HG02840 (cell line): ENCODE measurements around the gene MAGI1.
"Not testable (repeated sequence)": the region's sequence is repeated elsewhere in the genome, so short reads cannot be mapped to it uniquely, and the experiment has no call there.

Experiments used
- ATAC-seq: cut with Tn5 transposase; IDR thresholded peaks from one replicate; pipeline ENCODE4 v1.9.1; 2021; ENCODE audit warnings: mild to moderate bottlenecking, moderate library complexity, moderate number of reproducible peaks; ENCODE audit not compliant: unreplicated experiment, low FRiP score

MAGI1 gene

DNA sequence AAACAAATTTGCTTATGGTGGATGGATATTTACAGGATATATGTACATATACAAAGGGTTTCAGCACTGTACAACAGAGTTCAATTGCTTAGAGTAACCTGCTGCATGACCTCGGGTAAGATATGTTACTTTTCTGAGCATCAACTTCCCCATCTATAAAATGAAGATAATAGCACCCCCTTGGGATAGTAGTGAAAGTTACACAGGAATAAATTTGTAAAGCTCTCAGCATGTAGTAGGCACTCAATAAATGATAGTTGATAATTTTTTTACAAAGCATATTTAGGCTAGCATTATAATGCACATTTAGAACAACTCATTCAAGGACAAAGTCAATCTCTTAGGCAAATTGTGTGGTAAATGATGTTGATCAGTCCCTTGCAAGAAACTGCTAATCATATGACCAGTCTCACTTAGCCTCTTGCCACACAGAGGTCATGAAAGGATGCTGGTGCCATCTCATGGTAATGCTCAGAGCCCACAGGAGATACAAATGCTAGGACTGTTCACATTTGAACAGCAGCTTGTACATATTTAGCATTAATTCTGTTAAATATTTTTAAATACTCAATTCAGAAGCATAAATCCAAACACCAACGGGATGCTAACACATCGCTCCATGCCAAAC lies 123.9 kb downstream of the MAGI1 start:
- no peak for ATAC-seq

GRCh38 chr3:65914032-65914739 lies 124.5 kb downstream of the MAGI1 start:
- no peak for ATAC-seq

DNA sequence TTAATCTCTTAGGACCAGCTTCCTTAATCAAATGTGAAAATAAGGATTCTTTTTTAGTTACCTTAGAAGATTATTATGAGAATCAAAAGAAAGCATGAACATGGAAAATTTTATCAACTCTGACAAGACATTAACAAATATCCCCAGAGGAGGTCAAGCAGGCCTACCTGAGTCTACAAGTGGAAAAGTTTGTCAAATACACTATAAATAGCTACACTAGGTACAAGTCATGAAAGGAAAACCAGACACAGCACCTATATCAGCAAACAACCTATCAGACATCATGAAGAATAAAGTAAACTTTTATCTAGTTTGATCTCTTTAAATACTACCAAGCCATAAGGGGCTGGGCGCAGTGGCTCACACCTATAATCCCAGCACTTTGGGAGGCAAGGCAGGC lies 126.1 kb downstream of the MAGI1 start:
- ATAC-seq = no peak

GRCh38 chr3:65908588-65908987 lies 130.1 kb downstream of the MAGI1 start:
- no peak for ATAC-seq

- no peak for ATAC-seq
Measured at GRCh38 chr3:65907232-65908130, 131.2 kb downstream of the MAGI1 start.

DNA sequence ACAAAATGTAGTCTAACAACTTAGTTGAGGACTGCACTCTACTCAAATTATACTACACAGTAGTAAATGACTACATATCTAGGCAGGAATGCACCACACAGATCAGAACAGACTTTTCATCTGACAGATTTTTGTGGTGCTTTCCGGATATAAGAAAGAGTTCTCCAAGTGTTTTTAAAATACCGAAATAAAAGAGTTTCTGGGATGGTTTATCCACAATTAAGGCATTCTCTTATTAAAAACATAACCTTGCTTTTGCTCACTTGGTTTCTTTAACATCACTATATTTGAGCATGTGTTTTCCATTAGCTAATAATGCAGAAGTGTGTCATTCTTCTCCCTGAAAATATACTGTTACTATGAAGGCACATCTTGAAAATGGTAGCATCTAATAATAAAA lies 132.9 kb downstream of the MAGI1 start:
- no peak for ATAC-seq

DNA sequence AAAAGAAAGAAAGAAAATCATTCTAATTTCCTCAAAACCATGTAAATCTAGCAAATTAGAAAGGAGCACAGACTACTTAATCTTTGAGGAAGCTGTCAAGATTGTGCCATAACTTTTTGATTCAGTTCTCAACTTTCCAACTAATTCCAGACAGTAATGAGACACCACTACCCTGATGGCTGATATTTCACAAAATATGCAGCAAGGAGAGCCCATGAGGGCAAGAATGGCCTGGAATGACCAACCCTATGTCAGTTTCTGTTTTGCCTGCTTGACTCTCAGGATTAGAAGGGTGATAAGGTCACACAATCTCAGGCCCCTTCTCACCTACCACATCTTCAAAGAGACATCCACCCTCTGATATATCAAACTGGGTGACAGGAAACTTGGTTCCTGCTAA lies 134.7 kb downstream of the MAGI1 start:
- ATAC-seq = no peak

DNA sequence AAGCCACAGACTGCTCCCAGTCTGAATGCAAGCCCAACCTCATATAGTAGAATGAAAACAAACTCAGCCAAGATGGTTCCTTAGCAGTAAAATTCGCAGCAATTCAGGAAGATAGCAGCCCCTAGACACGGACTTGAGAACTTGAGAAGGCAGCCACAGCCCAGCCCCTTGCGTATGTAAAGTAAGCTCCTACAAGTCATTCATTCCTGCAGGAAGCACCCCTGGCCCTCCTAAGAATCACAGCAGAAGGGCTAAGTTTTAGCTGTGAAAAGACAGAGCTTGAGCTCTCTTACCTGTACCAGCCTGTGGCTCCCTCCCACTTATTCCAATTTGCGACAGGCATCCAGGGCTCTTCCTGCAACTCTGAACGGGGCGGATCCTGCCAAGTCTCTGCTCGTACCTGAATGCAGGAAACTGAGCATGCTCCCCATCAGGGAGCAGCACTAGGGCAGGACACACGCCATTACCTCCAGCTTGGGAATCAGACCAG lies 136.4 kb downstream of the MAGI1 start:
- no peak for ATAC-seq

DNA sequence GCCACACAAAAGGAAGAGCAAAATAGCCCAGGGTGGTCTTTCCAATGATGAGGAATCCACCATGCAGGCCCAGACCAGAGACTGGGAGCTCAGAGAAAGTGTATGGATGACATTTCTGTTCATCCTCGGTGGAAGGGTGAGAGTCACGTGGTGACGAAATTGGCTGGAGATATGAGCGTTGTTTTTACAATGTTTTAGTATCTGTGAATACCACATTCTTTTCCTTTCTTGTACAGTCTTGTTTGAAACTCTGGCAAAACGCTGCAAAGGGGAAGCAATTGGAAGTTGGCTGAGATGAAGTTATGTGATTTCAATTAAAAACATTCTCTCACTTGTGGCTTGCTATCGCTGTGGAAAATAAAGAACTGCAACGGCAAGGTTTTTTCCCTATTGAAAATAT lies 137.5 kb downstream of the MAGI1 start:
- no peak for ATAC-seq

DNA sequence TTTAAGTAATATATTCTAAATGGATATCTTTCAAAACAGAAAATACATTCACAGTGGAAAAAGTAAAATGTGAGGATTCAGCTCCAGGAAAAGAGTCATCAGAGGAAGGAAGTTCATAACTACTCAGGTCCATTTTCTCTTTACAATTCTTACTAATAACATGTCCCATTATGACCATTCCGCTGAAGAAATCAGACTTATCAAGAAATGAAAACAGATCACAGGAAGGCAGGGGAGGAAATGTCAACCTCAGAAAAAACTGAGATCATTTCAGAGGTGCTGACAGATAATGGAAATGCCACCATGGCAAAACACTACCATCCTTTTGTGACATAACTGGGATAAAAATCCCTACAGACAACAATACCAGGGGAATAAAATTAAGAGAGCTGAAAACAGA lies 139.5 kb downstream of the MAGI1 start:
- ATAC-seq = no peak

DNA sequence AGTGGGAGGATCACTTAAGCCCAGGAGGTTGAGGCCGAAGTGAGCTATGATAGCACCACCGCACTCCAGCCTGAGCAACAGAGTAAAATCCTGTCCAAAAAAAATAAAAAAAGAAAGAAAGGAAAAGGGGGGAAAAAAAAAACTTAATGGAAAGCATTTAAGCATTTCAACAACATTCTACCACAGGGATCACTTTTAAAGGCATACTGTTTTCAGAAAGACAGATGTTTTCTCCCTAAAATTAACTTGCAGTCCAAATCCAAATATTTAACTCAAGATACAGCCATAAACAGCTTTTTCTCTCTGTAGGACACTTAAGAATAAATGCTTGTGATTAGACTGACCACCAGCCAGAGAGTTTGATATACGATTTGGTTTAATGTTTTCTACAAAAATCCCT lies 141.0 kb downstream of the MAGI1 start:
- no peak for ATAC-seq

- ATAC-seq = no peak
Measured at GRCh38 chr3:65896321-65896720, 142.4 kb downstream of the MAGI1 start.

- ATAC-seq = no peak
Measured at GRCh38 chr3:65894679-65895453, 143.9 kb downstream of the MAGI1 start.

DNA sequence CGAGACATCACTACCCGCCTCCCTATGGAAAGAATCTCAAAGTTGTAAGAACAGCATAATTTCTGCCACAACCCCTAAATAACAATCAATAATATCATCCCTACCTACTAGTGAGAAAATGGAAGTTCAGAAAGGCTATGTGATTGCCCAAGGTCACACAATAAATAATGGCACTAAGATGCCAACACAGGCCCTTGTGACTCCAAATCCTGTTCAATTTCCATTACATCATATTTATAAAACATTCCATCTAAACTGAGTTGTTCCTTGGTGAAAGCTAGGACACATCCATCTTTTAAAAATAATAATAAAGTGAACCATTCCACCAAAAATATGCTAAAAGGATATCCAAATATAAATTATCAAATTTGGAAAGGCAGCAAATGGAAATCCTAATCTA lies 144.6 kb downstream of the MAGI1 start:
- ATAC-seq = no peak

GRCh38 chr3:65893631-65894030 lies 145.1 kb downstream of the MAGI1 start:
- no peak for ATAC-seq

- ATAC-seq = not testable (repeated sequence)
Measured at GRCh38 chr3:65891477-65891876, 147.2 kb downstream of the MAGI1 start.

- no peak for ATAC-seq
Measured at GRCh38 chr3:65890328-65890727, 148.4 kb downstream of the MAGI1 start.

- no peak for ATAC-seq
Measured at GRCh38 chr3:65889707-65890099, 149.0 kb downstream of the MAGI1 start.

DNA sequence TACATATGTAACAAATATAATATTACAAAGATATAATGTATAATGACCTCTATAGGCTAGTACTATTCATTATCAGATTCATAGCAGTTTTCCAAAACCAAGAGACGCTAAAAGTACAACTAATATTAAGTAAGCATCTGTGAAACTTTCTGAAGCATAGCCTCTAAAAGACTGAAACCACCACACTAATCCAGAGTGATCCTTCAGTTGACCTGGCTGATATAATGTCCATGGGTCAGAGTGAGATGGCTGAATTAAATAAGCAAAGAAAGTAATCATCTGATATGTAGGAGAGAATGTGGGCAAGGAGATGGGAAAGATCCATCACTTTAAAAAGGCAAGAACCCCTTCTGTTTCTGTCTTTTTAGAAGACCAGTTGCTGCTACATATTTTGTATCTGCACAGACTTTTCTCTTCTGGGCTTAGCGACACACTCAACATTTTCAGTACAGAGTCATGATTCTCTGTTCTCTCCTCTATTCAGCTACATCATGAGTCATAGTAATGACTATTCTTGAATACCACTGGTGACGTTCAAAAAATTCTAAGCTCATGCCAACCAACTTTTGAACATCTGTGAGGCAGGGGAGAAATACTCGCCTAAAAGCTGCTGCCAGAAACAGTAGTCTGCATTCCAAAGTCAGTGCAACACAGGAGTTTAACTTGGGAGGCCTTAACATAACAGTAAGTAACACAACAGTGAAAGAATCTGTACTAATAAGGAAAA lies 149.6 kb downstream of the MAGI1 start:
- no peak for ATAC-seq

- ATAC-seq = no peak
Measured at GRCh38 chr3:65888196-65888595, 150.5 kb downstream of the MAGI1 start.
